Nephron (organoid): ENCODE data around the gene TAS2R60.
"Not testable (repeated sequence)": the region's sequence is repeated elsewhere in the genome, so short reads cannot be mapped to it uniquely, and the experiment has no call there.

Experiments used
- H3K27ac Mint-ChIP-seq, 3 experiments: 2 replicates each; pipeline ENCODE4 v1.8.0; 2020; ENCODE audit warnings: mixed read lengths in 3 of 3, mild to moderate bottlenecking in 2 of 3, moderate library complexity in 1 of 3
- H3K27me3 Mint-ChIP-seq: 2 replicates; pipeline ENCODE4 v1.8.0; 2021; ENCODE audit warnings: low read depth, mild to moderate bottlenecking, moderate library complexity, mixed read lengths
- H3K36me3 Mint-ChIP-seq: 2 replicates; pipeline ENCODE4 v1.8.0; 2020; ENCODE audit warnings: low read depth, mixed read lengths
- H3K4me1 Mint-ChIP-seq: 2 replicates; pipeline ENCODE4 v1.8.0; 2020; ENCODE audit warnings: mixed read lengths
- H3K4me3 Mint-ChIP-seq, 3 experiments: 2 replicates each; pipeline ENCODE4 v1.8.0; 2020; ENCODE audit warnings: mild to moderate bottlenecking in 3 of 3, mixed read lengths in 3 of 3, moderate library complexity in 2 of 3
- H3K9me3 Mint-ChIP-seq: 2 replicates; pipeline ENCODE4 v1.8.0; 2020; ENCODE audit warnings: mixed read lengths
- CTCF ChIP-seq, 3 experiments: fragments of 200-600 bp; sonication (generic); IDR thresholded peaks; one replicate each; pipeline ENCODE4 v1.5.0; 2021; ENCODE audit warnings: antibody characterized with exemption in 3 of 3; ENCODE audit not compliant: unreplicated experiment in 3 of 3

Gene TAS2R60

GRCh38 chr7:143401265-143401664, 42.0 kb upstream of the TAS2R60 start:
- Mint-ChIP-seq H3K4me3 (no peak overlapping the region), H3K27ac (no peak overlapping the region), H3K9me3 (no peaks in the 10 kb centered on the region), H3K4me1 (peaks cover 18% of the 10 kb centered on the region), H3K36me3 (no peaks in the 10 kb centered on the region), H3K27me3 (peaks cover 17% of the 10 kb centered on the region)
- TF ChIP-seq CTCF (IDR thresholded peaks at IDR 0.05; ENCODE audit: unreplicated experiment in 3 of 3) = no peak

- not testable (repeated sequence) for H3K36me3 Mint-ChIP-seq, H3K27ac Mint-ChIP-seq, H3K9me3 Mint-ChIP-seq, H3K4me3 Mint-ChIP-seq
- peaks cover 27% of the 10 kb centered on the region for H3K4me1 Mint-ChIP-seq
- peaks cover 17% of the 10 kb centered on the region for H3K27me3 Mint-ChIP-seq
Observed at GRCh38 chr7:143402233-143402632, 41.0 kb upstream of the TAS2R60 start.

GRCh38 chr7:143405173-143406001, 37.9 kb upstream of the TAS2R60 start:
- H3K27ac Mint-ChIP-seq = peak overlapping the region; percentile 28 to 89 (median 45)
- no peaks in the 10 kb centered on the region for H3K9me3 Mint-ChIP-seq
- H3K36me3 Mint-ChIP-seq = no peaks in the 10 kb centered on the region
- peak overlapping the region; percentile 1 to 34 (median 18) for H3K4me3 Mint-ChIP-seq
- no peak for TF ChIP-seq CTCF (IDR thresholded peaks at IDR 0.05; ENCODE audit: unreplicated experiment in 3 of 3)
- peaks cover 21% of the 10 kb centered on the region for H3K27me3 Mint-ChIP-seq
- peaks cover 47% of the 10 kb centered on the region for H3K4me1 Mint-ChIP-seq

GRCh38 chr7:143406002-143406357, 37.3 kb upstream of the TAS2R60 start:
- Mint-ChIP-seq H3K9me3 (no peaks in the 10 kb centered on the region), H3K27me3 (peaks cover 21% of the 10 kb centered on the region), H3K4me1 (peaks cover 52% of the 10 kb centered on the region), H3K27ac (peak overlapping the region in 2 of 3 experiments; percentile 28 to 89), H3K4me3 (no peak overlapping the region), H3K36me3 (no peaks in the 10 kb centered on the region)
- no peak for TF ChIP-seq CTCF (IDR thresholded peaks at IDR 0.05; ENCODE audit: unreplicated experiment in 3 of 3)

- Mint-ChIP-seq H3K36me3 (no peaks in the 10 kb centered on the region), H3K4me3 (peak overlapping the region; percentile 60 to 80 (median 76)), H3K4me1 (peaks cover 66% of the 10 kb centered on the region), H3K9me3 (no peaks in the 10 kb centered on the region), H3K27me3 (peaks cover 18% of the 10 kb centered on the region), H3K27ac (peak overlapping the region; percentile 1 to 77 (median 40))
- no peak for TF ChIP-seq CTCF (IDR thresholded peaks at IDR 0.05; ENCODE audit: unreplicated experiment in 3 of 3)
Observed at GRCh38 chr7:143407287-143408251, 35.7 kb upstream of the TAS2R60 start.

- H3K9me3 Mint-ChIP-seq = no peaks in the 10 kb centered on the region
- no peaks in the 10 kb centered on the region for H3K36me3 Mint-ChIP-seq
- peaks cover 69% of the 10 kb centered on the region for H3K4me1 Mint-ChIP-seq
- no peak overlapping the region for H3K27ac Mint-ChIP-seq
- TF ChIP-seq CTCF (IDR thresholded peaks at IDR 0.05; ENCODE audit: unreplicated experiment in 3 of 3) = no peak
- H3K27me3 Mint-ChIP-seq = peaks cover 14% of the 10 kb centered on the region
- peak overlapping the region; percentile 60 to 80 (median 76) for H3K4me3 Mint-ChIP-seq
Observed at GRCh38 chr7:143408252-143408685, 35.0 kb upstream of the TAS2R60 start.
